GM04503 (cell line): ENCODE data around the gene KCNG4.

Experiments used
- DNase-seq: peaks from one replicate; pipeline ENCODE4 v3.0.0-alpha.2; 2012; ENCODE audit warnings: low read depth

The KCNG4 gene

DNA sequence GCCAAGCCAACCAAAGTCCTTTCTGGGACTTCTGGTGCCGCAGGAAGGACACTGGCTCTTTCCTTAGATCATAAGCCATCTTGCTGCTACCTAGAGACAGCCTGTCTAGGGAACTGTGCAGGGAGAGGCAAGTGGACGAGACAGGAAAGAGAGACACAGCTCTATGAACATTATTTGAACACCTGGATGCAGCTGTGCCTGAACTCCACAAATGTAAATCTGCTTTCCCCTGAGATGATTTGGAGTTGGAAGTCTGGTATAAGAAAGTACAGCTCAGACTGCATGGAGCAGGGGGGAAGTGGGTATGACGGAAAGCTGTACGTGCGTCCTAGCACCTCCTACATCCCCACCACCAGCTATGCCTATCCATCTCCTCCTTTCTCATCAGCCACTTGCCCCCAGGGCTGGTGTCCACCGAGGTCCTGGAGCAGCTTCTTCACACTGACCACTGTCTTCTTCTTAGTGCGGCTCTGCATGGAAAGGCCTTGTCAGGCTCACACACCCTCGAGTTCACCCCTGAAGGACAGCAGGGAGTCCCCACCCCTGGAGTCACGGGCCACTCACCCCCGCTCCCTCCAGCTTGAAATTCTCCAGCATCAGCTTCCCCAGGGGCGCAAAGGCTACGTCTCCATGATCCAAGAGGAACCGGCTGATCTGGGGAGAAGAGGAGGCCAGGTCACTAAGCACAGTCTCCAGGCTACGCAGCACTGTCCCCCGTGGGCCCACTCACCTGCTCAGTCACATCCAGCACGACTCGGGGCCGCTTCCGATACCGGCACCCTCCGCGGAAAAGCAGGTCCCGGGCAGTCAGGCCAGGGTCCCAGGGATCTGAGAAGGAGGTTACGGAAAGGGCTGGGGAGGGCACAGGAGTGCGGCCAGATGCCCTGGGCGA is 56.9 kb downstream of the KCNG4 start:
- DNase-seq = no peak

- no peak for DNase-seq
These were observed 57.7 kb downstream of the KCNG4 start for GRCh38 chr16:84182104-84182503.

DNA sequence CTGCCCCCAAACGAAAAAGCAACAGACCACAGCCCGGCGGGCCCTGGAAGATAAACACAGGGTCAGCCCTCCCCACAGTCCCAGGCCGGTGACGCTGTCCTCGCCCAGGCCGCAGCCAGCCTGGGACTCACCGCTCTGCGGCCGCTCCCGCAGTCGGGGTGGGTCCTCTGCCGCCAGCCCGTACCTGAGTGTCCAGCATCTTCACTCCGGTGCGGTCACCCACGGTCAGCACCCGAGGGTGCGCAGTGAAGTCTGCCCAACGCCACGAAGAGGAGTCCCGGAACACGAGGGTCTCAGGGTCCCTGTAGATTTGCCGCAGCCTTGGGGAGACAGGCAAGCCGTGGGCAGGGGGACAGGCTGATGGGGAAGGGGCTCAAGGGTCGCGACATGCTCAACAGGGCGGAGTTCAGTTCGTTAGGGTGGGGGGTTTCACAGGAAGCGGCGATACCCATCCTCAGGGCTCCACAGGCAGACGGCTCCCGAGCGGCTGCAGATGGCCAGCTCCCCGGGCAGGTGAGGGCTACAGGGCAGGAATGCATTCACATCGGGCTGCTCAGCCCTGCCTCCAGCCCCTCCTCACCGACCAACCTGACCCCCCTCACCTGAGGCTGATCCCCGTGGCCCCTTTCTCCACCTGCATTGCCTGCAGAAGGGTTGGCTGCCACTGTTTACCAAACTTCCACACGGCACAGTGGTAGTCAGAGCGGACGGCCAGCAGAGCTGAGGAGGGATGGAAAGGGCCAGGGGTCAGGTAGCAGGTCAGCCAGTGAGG is 58.5 kb downstream of the KCNG4 start:
- DNase-seq = no peak

DNA sequence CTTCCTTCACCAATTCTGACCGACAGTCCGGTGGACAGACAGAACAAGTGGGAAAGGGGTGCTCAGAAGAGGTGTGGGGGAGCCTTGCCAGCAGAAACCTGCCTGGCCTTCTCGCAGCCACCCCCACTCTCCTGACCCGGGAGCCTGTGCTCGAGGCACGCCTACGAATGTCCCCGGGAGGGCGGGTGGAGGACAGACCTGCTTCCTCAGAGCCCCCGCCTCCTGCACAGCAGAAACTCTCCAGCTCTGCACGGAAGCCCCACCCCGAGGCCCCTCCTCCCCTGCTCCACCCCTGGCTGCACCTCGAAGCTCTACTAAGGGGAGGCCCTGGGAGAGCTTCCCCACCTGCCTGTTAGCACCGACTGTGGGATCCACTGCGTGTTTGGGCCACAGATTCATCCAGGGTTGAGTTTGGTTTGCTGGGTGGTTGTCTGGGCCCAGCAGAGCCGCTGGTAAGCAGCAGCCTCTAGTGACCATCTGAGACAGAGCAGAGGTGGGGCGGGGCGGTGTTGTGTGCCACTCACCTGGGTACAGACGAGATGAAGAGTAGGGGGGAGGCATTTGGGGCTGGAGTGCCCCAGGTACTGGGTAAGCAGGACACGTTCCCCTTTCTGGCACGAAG is 59.2 kb downstream of the KCNG4 start:
- DNase-seq = no peak

GRCh38 chr16:84179612-84180320 is 60.0 kb downstream of the KCNG4 start:
- no peak for DNase-seq

- no peak for DNase-seq
These were observed 60.8 kb downstream of the KCNG4 start for GRCh38 chr16:84178892-84179611.

GRCh38 chr16:84178146-84178765 is 61.6 kb downstream of the KCNG4 start:
- DNase-seq = no peak

DNA sequence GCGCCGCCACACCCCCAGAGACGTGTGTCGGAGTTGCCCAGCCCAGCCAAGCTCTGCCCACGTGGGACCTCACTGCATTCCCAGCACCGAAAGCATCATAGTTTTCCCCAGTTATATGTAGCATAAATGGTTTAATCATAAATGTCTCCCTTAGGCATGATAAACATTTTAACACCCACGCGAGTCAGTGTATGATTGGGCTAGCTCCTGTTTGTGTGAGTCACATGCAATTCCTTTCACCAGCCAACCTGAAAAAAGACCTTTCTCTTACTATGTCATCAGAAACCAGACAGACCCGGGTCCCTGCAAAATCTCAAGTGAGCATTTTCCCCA is 62.1 kb downstream of the KCNG4 start:
- DNase-seq = no peak

- DNase-seq = no peak
These were observed 63.4 kb downstream of the KCNG4 start for GRCh38 chr16:84176192-84177053.

- no peak for DNase-seq
These were observed 64.3 kb downstream of the KCNG4 start for GRCh38 chr16:84175350-84176081.

DNA sequence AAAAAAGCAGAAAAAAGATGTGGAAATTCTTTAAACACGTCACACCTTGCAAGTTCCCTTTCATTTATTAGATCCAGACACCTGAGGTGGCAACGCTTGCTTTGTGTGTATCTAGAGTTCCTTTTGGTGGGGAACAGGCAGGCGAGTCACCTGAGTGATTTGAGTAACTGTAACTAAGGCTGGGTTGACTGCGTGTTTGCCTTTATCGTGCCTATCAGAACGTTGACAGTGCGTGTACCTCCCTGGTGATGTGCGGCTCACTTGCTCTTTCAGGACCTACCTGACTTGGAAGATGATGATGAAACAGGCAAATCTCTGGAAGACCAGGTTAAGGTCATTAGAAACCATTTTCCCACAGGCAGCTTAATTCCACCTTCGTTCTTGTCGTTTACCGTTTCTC is 65.4 kb downstream of the KCNG4 start:
- DNase-seq = no peak

DNA sequence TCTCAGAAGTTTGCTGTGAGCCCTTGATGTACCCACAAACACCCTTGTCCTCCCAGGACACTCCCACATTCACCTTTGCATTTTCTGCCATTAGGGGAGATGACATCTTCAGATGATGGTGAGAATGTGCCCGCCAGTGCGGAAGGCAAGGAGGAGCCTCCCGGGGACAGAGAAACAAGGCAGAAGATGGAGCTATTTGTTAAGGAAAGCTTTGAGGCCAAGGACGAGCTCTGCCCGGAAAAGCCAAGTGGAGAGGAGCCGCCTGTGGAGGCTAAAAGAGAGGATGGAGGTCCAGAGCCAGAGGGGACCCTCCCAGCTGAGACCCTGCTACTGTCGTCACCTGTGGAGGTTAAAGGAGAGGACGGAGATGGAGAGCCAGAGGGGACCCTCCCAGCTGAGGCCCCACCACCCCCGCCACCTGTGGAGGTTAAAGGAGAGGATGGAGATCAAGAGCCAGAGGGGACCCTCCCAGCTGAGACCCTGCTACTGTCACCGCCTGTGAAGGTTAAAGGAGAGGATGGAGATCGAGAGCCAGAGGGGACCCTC is 70.0 kb downstream of the KCNG4 start:
- DNase-seq = no peak
